Retinal pigment epithelial cell (primary cell): ENCODE measurements around the gene ADAMTS17.
"Not testable (repeated sequence)": the region's sequence is repeated elsewhere in the genome, so short reads cannot be mapped to it uniquely, and the experiment has no call there.

Source experiments
- DNase-seq: peaks from one replicate; pipeline ENCODE4 v3.0.0-alpha.2; 2010; ENCODE audit warnings: low read depth
- H3K4me3 ChIP-seq: 2 replicates; pipeline ENCODE4 v1.5.1; 2011; ENCODE audit warnings: mild to moderate bottlenecking, low read length, control low read depth, moderate library complexity
- CTCF ChIP-seq: conservative IDR thresholded peaks from 2 replicates; pipeline ENCODE4 v1.5.1; 2011; ENCODE audit warnings: low read depth, low read length, control low read depth, inconsistent platforms

Gene ADAMTS17

GRCh38 chr15:100346866-100347512, 5.2 kb upstream of the ADAMTS17 start:
- no peak for TF ChIP-seq CTCF
- no peak for DNase-seq
- no peak overlapping the region for H3K4me3 ChIP-seq

DNA sequence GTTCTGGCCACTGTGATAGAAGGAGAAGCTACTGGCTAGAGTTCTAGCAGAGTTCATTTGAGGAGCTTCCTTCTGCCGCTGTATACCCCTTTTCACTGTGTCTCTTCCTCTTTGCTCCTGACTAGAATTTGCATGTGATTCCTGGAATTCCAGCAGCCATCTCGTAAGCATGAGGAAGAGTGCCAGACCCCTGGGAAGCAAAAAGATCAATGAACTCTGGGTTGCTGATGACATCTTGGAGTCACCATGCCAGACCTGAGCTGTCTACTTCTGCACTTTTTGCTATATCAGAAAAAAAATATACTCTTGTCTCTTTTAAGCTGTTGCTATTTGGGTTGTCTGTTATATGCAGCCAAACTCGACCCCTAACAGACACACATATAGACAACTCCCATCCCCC, 3.7 kb upstream of the ADAMTS17 start:
- DNase-seq = no peak
- TF ChIP-seq CTCF = no peak
- no peak overlapping the region for H3K4me3 ChIP-seq

- TF ChIP-seq CTCF = no peak
- H3K4me3 ChIP-seq = no peak overlapping the region
- DNase-seq = no peak
Measured at GRCh38 chr15:100343251-100343650, 1.5 kb upstream of the ADAMTS17 start.

GRCh38 chr15:100341239-100341749, 481 bp downstream of the ADAMTS17 start:
- no peak for DNase-seq

DNA sequence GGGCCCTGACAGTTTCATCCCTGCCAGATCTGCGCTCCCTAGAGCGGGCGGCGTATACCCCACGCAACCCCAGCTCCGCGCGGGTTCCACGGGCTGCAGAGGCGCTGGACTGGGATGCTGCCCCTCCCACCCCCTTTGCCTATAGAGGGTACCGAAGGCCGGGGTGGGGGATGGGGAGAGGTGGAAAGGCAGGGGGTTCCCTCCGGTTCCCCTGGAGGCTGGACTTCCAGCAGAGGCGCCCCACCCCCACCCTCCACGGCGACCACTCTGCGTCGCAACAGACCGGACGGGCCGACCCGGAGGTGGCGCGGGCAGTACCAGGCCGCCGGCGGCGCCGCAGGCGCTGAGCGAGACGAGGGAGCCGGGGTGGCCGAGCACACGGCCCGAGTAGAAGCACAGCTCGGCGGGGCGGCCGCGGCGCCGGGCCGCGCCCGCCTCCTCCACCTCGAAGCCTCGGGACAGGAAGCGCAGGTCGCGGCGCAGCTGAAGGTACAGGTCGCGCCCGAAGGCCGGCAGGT, 995 bp downstream of the ADAMTS17 start:
- DNase-seq = no peak
- TF ChIP-seq CTCF = no peak
- H3K4me3 ChIP-seq = no peak overlapping the region

More at GRCh38 chr15:100341239-100341749, 481 bp downstream of the ADAMTS17 start:
- peak overlapping the region; percentile 40 for H3K4me3 ChIP-seq
- TF ChIP-seq CTCF = no peak

GRCh38 chr15:100339999-100340398, 1.8 kb downstream of the ADAMTS17 start:
- no peak for DNase-seq
- no peak for TF ChIP-seq CTCF
- H3K4me3 ChIP-seq = no peak overlapping the region

- H3K4me3 ChIP-seq, DNase-seq: not testable (repeated sequence)
Measured at GRCh38 chr15:100339451-100339850, 2.3 kb downstream of the ADAMTS17 start.
